Muscle of arm (tissue), 12 donors: ENCODE data around the gene EDN2. TPM values are rescaled to one million over a fixed set of nuclear protein-coding genes. Genes with fewer than 3 reads are reported as not detected.

Source experiments
- DNase-seq: peaks from one replicate; pipeline ENCODE4 v3.0.0-alpha.2; 2013
- polyA plus RNA-seq, 12 donors: library from polyadenylated mRNA; unstranded; fragments of 120-200 nt; gene quantifications; one replicate each; pipeline ENCODE4 v1.2.1, GENCODE V29; 2013; ENCODE audit not compliant: insufficient read length in 12 of 12

Gene EDN2
- polyA plus RNA-seq, 12 donors, result 0.30 to 8.4 (median 0.82) TPM; not detected in 3

- no peak for DNase-seq
Observed at GRCh38 chr1:41499591-41499990, 15.1 kb upstream of the EDN2 start.

DNA sequence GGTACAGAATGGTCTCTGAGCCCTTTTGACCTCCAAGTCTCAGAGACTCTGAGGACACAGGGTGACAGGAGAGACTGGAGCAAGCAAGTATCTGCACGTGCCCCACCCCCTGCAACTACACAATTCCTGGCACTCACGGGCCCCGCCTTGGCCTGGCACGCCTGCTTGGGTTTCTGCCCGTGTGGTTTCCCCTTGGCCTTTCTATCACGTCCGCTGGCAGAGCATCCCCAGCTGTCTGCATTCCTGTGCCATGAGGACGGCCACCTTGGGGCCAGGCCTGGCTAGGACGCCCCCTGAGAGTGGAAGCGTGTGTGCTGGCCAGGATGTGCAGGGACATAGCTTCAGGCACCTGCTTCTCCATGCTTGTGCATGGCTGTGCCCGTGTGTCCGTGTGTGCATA is 14.3 kb upstream of the EDN2 start:
- DNase-seq, result no peak

- DNase-seq, result no peak
Observed at GRCh38 chr1:41498391-41498790, 13.9 kb upstream of the EDN2 start.

DNA sequence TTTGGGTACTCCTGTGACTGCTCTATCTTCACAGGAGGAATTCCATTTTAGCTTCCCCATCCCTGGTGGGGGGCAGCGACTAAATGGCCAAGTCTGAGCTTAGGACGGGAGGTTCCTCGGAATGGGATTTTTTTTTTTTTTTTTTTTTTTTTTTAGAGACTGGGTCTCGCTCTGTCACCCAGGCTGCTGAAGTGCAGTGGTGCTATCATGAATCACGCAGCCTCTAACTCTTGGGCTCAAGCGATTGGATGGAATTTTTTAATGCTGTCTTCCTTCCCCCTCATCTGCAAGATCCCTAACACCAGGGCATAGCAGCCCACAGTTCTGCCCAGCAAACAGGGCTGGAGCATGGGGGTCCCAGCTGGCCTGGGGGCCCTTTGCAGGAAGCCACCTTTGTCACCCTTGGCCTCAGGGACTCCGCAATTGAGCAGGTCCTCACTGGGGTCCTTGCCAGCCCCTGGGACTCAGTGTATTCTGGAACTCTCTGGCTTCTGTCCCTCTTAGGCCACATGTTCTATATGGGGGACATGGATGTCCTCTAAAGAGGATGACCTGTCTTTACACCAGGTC is 13.1 kb upstream of the EDN2 start:
- DNase-seq, result no peak

- no peak for DNase-seq
Observed at GRCh38 chr1:41497056-41497440, 12.6 kb upstream of the EDN2 start.

DNA sequence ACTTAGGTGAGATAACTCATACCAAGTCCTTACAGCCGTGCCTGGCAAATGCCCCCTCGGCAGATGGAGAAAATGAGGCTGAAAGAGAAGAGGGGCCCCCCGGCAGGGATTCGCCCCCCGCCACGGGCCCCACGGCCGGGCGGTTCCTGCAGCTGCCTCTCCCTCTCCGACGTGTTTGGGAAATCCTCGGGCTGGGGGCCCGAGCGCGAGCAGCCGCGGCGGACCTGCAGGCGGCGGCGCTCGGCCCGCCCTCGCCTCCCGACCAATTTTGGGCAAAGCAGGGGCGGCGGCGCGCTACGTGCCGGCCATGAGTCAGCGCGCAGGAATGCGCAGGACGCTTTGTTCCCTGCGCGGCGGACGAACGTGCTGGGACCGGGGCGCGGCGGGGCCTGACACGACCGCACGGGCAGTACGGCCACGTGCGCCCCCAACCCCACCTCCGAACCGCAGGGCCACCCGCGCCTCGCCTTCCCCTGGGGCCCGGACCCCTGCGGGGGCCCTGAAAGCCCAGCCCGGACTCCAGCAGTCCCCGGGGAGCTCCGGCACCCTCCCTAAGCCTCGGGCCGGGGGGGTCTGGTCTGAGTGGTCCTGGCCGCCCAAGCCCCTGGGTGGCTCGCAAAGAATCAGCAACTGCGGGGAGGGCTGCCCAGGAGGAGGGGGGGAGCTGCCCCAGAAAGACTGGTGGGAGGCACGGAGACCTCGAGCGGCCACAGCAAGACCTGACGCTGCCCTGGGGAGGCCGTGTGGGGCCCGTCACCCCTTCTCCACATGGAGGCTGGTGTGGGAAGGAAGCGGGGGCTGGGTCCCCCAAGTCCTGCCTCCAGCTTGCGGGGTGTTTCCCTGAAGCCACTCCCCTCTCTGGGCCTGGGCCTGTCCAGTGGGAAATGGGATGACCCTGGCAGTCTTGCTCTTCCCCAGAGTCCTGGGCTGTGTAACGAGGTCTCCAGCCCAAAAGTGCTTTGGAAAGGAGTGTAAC is 11.9 kb upstream of the EDN2 start:
- DNase-seq, result peak; percentile 77

DNA sequence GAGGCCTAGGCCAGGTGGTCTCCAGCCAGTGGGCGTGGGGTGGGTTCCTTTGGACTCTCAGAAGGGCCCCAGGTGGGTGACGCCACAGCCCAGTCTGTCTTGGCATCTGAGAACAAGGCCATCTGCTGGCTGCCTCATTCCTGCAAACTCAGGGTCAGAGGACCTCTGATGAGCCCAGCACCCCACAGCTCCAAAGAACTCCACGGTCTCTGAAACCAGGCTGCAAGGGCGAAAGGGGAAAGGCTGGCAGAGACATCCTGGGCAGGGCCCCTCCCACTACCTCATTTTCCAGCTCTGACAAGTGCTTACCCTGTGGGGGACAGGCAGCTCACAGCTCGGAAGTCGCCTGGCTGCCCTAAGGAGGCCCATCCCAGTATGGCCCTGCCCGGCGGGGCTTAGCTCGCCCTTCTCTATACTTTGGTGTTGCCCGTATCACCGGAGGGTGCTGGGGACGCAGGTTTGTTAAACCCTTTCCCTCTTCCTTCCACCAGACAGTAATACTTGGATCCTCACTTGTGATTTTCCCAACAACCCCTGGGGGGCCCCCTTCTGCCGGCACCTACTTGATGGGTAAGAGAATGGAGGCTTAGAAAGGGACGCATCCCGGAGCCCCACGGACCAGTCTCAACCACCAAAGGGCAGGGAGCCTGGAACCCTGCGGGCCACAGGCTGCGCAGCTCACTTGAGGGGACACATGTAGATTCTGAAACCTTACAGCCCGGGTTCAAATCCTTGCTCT is 10.9 kb upstream of the EDN2 start:
- DNase-seq, result no peak

GRCh38 chr1:41494351-41495209 is 10.1 kb upstream of the EDN2 start:
- DNase-seq, result no peak

- no peak for DNase-seq
Observed at GRCh38 chr1:41493626-41494350, 9.3 kb upstream of the EDN2 start.

- DNase-seq, result no peak
Observed at GRCh38 chr1:41493117-41493536, 8.6 kb upstream of the EDN2 start.

- no peak for DNase-seq
Observed at GRCh38 chr1:41492341-41492848, 7.9 kb upstream of the EDN2 start.

- no peak for DNase-seq
Observed at GRCh38 chr1:41490911-41491310, 6.4 kb upstream of the EDN2 start.

- no peak for DNase-seq
Observed at GRCh38 chr1:41489561-41489960, 5.1 kb upstream of the EDN2 start.

- no peak for DNase-seq
Observed at GRCh38 chr1:41488040-41488951, 3.8 kb upstream of the EDN2 start.

DNA sequence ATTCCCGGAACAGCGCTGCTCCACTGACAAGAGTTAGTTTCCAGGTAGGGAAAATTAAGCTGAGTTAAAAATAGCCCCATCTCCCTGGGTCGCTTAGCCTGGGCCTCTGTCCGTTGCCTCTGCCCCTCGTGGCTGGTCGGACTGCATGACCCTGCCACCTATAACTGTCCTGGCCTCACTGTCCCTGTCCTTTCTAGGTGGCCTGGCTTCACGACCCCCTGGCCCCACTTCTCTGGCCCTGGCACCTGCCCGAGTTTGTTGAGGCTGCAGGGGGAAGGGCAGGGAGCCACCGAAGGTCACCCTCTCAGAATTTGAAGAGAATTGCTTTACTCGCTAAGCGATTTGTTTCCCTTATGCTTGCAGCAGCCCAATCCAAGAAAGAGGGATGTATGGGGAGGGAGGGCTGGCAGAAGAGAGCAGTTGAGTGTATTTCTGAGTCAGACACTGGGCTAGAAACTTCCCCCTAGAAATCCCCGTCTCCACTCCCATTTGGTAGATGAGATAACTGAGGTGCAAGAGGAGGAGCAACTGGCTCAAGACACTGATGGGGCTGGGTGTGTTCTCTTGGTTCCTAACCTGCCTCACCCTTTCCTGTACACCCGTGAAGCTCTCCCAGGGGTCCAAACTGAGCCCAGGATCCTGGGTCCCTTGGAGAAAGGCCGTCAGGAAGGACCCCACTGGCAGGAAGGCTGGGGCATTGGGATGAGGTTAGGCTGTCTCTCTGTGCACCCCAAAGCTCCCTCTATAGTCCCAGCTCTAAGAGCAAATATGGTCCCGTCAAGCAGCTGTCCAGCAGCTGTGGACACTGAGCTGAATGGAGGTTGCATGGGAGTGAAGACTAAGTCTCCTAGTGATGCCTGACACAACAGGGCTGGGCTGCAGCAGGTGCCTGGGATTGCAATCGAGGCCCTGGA is 2.9 kb upstream of the EDN2 start:
- DNase-seq, result no peak

DNA sequence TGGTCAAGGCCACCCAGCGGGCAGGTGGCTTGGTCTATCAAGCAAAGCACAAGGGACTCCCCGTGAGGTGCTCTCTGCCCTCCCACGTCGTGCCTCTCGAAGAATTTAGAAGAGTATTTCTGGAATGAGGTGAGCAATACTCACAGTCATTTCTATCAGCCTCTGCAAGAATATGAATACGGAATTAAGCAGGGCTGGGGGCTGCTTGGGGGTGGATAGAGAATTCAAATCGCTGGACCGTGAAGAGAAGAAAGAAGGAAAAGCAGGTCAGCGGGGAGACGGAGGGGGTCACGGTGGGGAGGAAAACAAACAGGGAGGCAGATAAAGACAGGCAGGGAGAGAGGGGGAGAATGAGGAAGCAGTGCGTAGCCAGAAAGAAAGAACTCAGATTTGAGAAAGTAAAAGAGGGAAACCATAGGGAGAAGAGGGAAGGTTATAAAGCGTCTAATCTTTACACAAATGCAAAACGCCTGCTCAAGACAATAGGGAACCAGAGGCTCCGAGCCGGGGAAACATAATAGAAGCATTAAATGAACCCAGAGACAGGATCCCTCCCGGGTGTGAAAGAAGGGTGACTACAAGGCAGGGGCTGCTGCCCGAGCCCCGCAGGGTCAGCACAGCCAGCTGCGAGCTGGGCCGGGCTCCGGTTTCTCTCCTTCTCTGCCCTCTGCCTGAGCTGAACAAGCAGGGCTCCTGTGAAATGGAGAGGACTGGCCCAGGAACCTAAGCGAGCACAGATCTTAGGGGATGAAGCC is 2.1 kb upstream of the EDN2 start:
- DNase-seq, result no peak

DNA sequence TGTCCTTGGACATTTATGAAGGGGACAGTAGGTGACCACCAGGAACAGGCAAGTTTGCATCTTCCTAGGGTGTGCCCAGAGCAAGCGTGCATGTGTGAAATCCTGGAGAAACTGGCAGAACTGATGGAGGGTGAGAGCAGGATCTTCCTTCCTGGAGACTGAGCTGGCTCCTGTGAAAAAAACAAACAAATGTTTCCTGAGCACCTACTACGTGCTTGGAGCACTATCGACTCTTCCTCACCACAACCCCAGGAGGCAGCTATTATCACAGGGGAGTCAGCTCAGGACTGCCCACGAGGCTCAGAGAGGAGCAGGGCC is 1.5 kb upstream of the EDN2 start:
- no peak for DNase-seq

GRCh38 chr1:41485605-41486004 is 1.1 kb upstream of the EDN2 start:
- DNase-seq, result no peak
